Measurements from ENCODE around the gene EGLN3. TPM values are rescaled to one million over a fixed set of nuclear protein-coding genes. Genes with fewer than 3 reads are reported as not detected.
"Not testable (repeated sequence)": the region's sequence is repeated elsewhere in the genome, so short reads cannot be mapped to it uniquely, and the experiment has no call there.

The EGLN3 gene
- polyA plus RNA-seq, 1 donor from 2014 or later, result not detected

DNA sequence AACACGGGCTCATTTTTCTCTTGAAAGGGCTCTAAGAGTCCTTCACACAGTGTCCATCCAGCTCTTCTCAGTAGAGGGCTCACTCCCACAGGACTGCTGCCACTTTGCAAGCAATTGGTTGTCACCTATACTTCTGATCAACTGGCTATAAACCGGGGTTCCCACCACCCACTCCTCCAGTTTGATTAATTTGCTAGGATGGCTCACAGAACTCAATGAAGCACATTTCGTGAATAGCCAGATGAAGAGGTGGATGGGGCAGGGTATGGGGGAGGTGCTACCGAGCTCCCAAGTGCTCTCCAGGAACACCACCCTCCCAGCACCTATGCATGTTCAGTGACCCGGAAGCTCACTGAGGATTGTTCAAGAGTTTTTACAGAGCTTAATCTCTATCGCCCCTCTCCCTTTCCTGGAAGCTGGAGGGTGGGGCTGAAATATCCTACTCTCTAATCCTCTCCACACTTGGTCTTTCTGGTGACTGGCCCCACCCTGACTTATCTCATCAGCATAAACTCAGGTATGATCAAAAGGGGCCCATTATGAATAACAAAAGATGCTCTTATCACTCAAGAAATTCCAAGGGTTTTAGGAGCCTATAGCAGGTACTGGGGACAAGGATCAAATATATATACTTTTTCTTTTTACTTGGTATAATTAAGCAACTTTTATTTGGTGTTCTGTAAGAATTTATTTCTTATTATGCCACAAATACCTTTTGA is 13.9 kb upstream of the EGLN3 start:
- Histone ChIP-seq H2AFZ (ENCODE audit: low read depth, low read length) (no peak overlapping the region), H3K9me3 (ENCODE audit: low read length) (no peaks in the 10 kb centered on the region), H3K27ac (ENCODE audit: low read length) (no peak overlapping the region), H3K9me2 (ENCODE audit: insufficient read depth, low read length) (no peaks in the 10 kb centered on the region), H3K36me3 (ENCODE audit: insufficient read depth, low read length) (no peaks in the 10 kb centered on the region), H3K4me3 (ENCODE audit: low read length) (no peak overlapping the region), H3K9ac (ENCODE audit: low read length) (no peak overlapping the region), H4K20me1 (ENCODE audit: insufficient read depth) (no peaks in the 10 kb centered on the region), H3F3A (ENCODE audit: insufficient read depth, low read length, poor library complexity, severe bottlenecking) (no peaks in the 10 kb centered on the region), H3K79me2 (replicated peaks; ENCODE audit: insufficient read depth, low read length) (no peaks in the 10 kb centered on the region), H3K27me3 (ENCODE audit: insufficient read depth, low read depth, low read length) (no peaks in the 10 kb centered on the region), H3K4me2 (ENCODE audit: low read length) (no peak overlapping the region)
- no peak for TF ChIP-seq TAF1 (IDR thresholded peaks at IDR 0.05; ENCODE audit: low read depth)
- no peak for TF ChIP-seq SMC3 (conservative IDR thresholded peaks at IDR 0.05; ENCODE audit: poor library complexity)
- no peak for TF ChIP-seq POLR2AphosphoS5 (IDR thresholded peaks at IDR 0.05)
- TF ChIP-seq, protein P1, sequence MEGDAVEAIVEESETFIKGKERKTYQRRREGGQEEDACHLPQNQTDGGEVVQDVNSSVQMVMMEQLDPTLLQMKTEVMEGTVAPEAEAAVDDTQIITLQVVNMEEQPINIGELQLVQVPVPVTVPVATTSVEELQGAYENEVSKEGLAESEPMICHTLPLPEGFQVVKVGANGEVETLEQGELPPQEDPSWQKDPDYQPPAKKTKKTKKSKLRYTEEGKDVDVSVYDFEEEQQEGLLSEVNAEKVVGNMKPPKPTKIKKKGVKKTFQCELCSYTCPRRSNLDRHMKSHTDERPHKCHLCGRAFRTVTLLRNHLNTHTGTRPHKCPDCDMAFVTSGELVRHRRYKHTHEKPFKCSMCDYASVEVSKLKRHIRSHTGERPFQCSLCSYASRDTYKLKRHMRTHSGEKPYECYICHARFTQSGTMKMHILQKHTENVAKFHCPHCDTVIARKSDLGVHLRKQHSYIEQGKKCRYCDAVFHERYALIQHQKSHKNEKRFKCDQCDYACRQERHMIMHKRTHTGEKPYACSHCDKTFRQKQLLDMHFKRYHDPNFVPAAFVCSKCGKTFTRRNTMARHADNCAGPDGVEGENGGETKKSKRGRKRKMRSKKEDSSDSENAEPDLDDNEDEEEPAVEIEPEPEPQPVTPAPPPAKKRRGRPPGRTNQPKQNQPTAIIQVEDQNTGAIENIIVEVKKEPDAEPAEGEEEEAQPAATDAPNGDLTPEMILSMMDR (IDR thresholded peaks at IDR 0.05; ENCODE audit: poor library complexity, severe bottlenecking), result no peak
- TF ChIP-seq RAD21 (conservative IDR thresholded peaks at IDR 0.05), result no peak
- TF ChIP-seq EZH2 (IDR thresholded peaks at IDR 0.05; ENCODE audit: borderline replicate concordance, insufficient read depth, low read length, poor library complexity, severe bottlenecking), result no peak
- TF ChIP-seq, protein P2, sequence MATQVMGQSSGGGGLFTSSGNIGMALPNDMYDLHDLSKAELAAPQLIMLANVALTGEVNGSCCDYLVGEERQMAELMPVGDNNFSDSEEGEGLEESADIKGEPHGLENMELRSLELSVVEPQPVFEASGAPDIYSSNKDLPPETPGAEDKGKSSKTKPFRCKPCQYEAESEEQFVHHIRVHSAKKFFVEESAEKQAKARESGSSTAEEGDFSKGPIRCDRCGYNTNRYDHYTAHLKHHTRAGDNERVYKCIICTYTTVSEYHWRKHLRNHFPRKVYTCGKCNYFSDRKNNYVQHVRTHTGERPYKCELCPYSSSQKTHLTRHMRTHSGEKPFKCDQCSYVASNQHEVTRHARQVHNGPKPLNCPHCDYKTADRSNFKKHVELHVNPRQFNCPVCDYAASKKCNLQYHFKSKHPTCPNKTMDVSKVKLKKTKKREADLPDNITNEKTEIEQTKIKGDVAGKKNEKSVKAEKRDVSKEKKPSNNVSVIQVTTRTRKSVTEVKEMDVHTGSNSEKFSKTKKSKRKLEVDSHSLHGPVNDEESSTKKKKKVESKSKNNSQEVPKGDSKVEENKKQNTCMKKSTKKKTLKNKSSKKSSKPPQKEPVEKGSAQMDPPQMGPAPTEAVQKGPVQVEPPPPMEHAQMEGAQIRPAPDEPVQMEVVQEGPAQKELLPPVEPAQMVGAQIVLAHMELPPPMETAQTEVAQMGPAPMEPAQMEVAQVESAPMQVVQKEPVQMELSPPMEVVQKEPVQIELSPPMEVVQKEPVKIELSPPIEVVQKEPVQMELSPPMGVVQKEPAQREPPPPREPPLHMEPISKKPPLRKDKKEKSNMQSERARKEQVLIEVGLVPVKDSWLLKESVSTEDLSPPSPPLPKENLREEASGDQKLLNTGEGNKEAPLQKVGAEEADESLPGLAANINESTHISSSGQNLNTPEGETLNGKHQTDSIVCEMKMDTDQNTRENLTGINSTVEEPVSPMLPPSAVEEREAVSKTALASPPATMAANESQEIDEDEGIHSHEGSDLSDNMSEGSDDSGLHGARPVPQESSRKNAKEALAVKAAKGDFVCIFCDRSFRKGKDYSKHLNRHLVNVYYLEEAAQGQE (IDR thresholded peaks at IDR 0.05; ENCODE audit: borderline replicate concordance), result no peak
- TF ChIP-seq MXI1 (conservative IDR thresholded peaks at IDR 0.05; ENCODE audit: poor library complexity, severe bottlenecking), result no peak
- TF ChIP-seq EP300 (conservative IDR thresholded peaks at IDR 0.05; ENCODE audit: poor library complexity, severe bottlenecking), result no peak

DNA sequence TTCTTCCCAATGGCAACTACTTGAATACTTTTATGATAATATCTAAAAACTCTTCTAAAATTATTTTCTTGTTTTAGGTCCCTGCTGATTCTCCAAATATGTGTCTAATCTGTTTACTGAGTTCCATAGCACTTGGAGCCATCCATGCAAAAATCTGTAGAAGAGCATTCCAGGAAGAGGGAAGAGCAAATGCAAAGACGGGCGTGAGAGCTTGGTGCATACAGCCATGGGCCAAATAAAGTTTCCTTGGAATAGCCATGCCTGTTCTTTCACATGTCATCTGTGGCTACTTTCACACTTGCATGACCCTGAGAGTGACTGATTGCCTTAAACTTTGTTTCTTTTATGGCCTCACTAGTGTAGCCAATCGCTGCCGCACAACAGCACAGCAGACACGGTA is 13.0 kb upstream of the EGLN3 start:
- H3K4me3 ChIP-seq (ENCODE audit: low read length), result no peak overlapping the region
- no peak overlapping the region for H2AFZ ChIP-seq (ENCODE audit: low read depth, low read length)
- H4K20me1 ChIP-seq (ENCODE audit: insufficient read depth), result no peaks in the 10 kb centered on the region
- no peak overlapping the region for H3K27ac ChIP-seq (ENCODE audit: low read length)
- H3K9me2 ChIP-seq (ENCODE audit: insufficient read depth, low read length), result no peaks in the 10 kb centered on the region
- TF ChIP-seq EZH2 (IDR thresholded peaks at IDR 0.05; ENCODE audit: borderline replicate concordance, insufficient read depth, low read length, poor library complexity, severe bottlenecking), result no peak
- H3K9ac ChIP-seq (ENCODE audit: low read length), result no peak overlapping the region
- no peaks in the 10 kb centered on the region for H3K79me2 ChIP-seq (replicated peaks; ENCODE audit: insufficient read depth, low read length)
- H3K27me3 ChIP-seq (ENCODE audit: insufficient read depth, low read depth, low read length), result no peaks in the 10 kb centered on the region
- no peak overlapping the region for H3K4me2 ChIP-seq (ENCODE audit: low read length)
- H3K9me3 ChIP-seq (ENCODE audit: low read length), result no peaks in the 10 kb centered on the region
- H3K36me3 ChIP-seq (ENCODE audit: insufficient read depth, low read length), result no peaks in the 10 kb centered on the region
- H3F3A ChIP-seq (ENCODE audit: insufficient read depth, low read length, poor library complexity, severe bottlenecking), result no peaks in the 10 kb centered on the region

DNA sequence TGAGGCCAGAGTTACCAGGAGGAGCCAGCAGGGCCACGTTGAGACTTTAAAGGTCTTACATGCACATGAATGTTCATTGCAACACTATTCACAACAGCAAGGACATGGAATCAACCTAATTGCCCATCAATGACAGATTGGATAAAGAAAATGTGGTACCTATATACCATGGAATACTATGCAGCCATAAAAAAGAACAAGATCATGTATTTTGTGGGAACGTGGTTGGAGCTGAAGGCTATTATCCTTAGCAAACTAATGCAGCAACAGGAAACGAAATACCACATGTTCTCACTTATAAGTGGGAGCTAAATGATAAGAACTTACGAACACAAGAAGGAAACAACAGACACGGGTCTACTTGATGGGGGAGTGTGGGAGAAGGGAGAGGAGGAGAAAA is 11.6 kb upstream of the EGLN3 start:
- not testable (repeated sequence) for H3K9me3 ChIP-seq (ENCODE audit: low read length); H3K4me2 ChIP-seq (ENCODE audit: low read length); H3K36me3 ChIP-seq (ENCODE audit: insufficient read depth, low read length); H3K9ac ChIP-seq (ENCODE audit: low read length); H3F3A ChIP-seq (ENCODE audit: insufficient read depth, low read length, poor library complexity, severe bottlenecking); H3K4me3 ChIP-seq (ENCODE audit: low read length); H3K27me3 ChIP-seq (ENCODE audit: insufficient read depth, low read depth, low read length); H3K79me2 ChIP-seq (replicated peaks; ENCODE audit: insufficient read depth, low read length); H3K9me2 ChIP-seq (ENCODE audit: insufficient read depth, low read length); H4K20me1 ChIP-seq (ENCODE audit: insufficient read depth); H3K27ac ChIP-seq (ENCODE audit: low read length); H2AFZ ChIP-seq (ENCODE audit: low read depth, low read length)

Data from neural cell (in vitro differentiated cells).